WTC11 (cell line): ENCODE data around the gene CCDC137. TPM values are rescaled to one million over a fixed set of nuclear protein-coding genes. Genes with fewer than 3 reads are reported as not detected.

Experiments used
- ATAC-seq: fragments of 200-7000 bp; cut with Tn5 transposase; 2 replicates; pipeline ENCODE4 v1.10.0; 2021; ENCODE audit warnings: mild to moderate bottlenecking, moderate library complexity
- CTCF ChIA-PET: fragments of 300-600 bp; sonication (Branson Sonifier 250); formaldehyde crosslinking; loops from one replicate; lab custom pipeline; 2021; ENCODE audit warnings: antibody characterized with exemption; lab: Charles Lee
- POLR2A ChIA-PET: fragments of 350-600 bp; sonication (Branson Sonifier 250); formaldehyde crosslinking; loops from one replicate; lab custom pipeline; 2021; ENCODE audit warnings: antibody characterized with exemption; lab: Charles Lee
- DNase-seq: peaks from one replicate; pipeline ENCODE4 v3.0.0; 2021; ENCODE audit warnings: low spot score
- H3K27ac Mint-ChIP-seq: 2 replicates; pipeline ENCODE4 v1.8.0; 2021; ENCODE audit warnings: mixed read lengths
- H3K27me3 Mint-ChIP-seq: 2 replicates; pipeline ENCODE4 v1.8.0; 2021; ENCODE audit warnings: low read depth, mild to moderate bottlenecking, moderate library complexity, mixed read lengths
- H3K36me3 Mint-ChIP-seq: 2 replicates; pipeline ENCODE4 v1.8.0; 2021; ENCODE audit warnings: mixed read lengths
- H3K4me1 Mint-ChIP-seq: 2 replicates; pipeline ENCODE4 v1.8.0; 2022; ENCODE audit warnings: mixed read lengths
- H3K4me3 Mint-ChIP-seq: 2 replicates; pipeline ENCODE4 v1.8.0; 2021; ENCODE audit warnings: mild to moderate bottlenecking, moderate library complexity, mixed read lengths
- H3K9me3 Mint-ChIP-seq: 2 replicates; pipeline ENCODE4 v1.8.0; 2021; ENCODE audit warnings: mixed read lengths
- AFF4 ChIP-seq: sonication (generic); formaldehyde crosslinking; IDR thresholded peaks from 2 replicates; pipeline ENCODE4 v1.8.1; 2023; ENCODE audit warnings: mild to moderate bottlenecking, missing genetic modification reagents, borderline replicate concordance
- ATF3 ChIP-seq: sonication (generic); formaldehyde crosslinking; conservative IDR thresholded peaks from 2 replicates; pipeline ENCODE4 v1.8.1; 2022; ENCODE audit warnings: mild to moderate bottlenecking, missing genetic modification reagents
- CREB1 ChIP-seq: sonication (generic); formaldehyde crosslinking; IDR thresholded peaks from 2 replicates; pipeline ENCODE4 v1.8.0; 2023; ENCODE audit warnings: mild to moderate bottlenecking, missing genetic modification reagents
- E2F5 ChIP-seq: sonication (generic); formaldehyde crosslinking; IDR thresholded peaks from 2 replicates; pipeline ENCODE4 v1.8.1; 2022; ENCODE audit warnings: mild to moderate bottlenecking, moderate library complexity, missing genetic modification reagents
- ELF4 ChIP-seq: sonication (generic); formaldehyde crosslinking; IDR thresholded peaks from 2 replicates; pipeline ENCODE4 v1.8.1; 2022; ENCODE audit warnings: low read depth, mild to moderate bottlenecking, moderate library complexity, missing genetic modification reagents
- FOXP1 ChIP-seq: sonication (generic); formaldehyde crosslinking; IDR thresholded peaks from 2 replicates; pipeline ENCODE4 v1.8.0; 2022; ENCODE audit warnings: missing genetic modification reagents, mild to moderate bottlenecking, moderate library complexity, borderline replicate concordance
- JUN ChIP-seq: sonication (generic); formaldehyde crosslinking; IDR thresholded peaks from 2 replicates; pipeline ENCODE4 v1.8.0; 2023; ENCODE audit warnings: mild to moderate bottlenecking, missing genetic modification reagents
- KAT7 ChIP-seq: sonication (generic); formaldehyde crosslinking; IDR thresholded peaks from 2 replicates; pipeline ENCODE4 v1.8.1; 2023; ENCODE audit warnings: missing genetic modification reagents, mild to moderate bottlenecking, borderline replicate concordance
- MYBL2 ChIP-seq: sonication (generic); formaldehyde crosslinking; IDR thresholded peaks from 2 replicates; pipeline ENCODE4 v1.8.1; 2023; ENCODE audit warnings: mild to moderate bottlenecking, moderate library complexity, missing genetic modification reagents
- NR2C2 ChIP-seq: sonication (generic); formaldehyde crosslinking; IDR thresholded peaks from 2 replicates; pipeline ENCODE4 v1.8.0; 2022; ENCODE audit warnings: mild to moderate bottlenecking, missing genetic modification reagents
- OVOL2 ChIP-seq: fragments of 250-450 bp; sonication (Bioruptor Pico); IDR thresholded peaks from 2 replicates; pipeline ENCODE4 v1.9.0; 2021; ENCODE audit warnings: mild to moderate bottlenecking, borderline replicate concordance
- RELA ChIP-seq: sonication (generic); formaldehyde crosslinking; IDR thresholded peaks from 2 replicates; pipeline ENCODE4 v1.8.1; 2022; ENCODE audit warnings: missing genetic modification reagents, mild to moderate bottlenecking, borderline replicate concordance
- SOX15 ChIP-seq: fragments of 250-450 bp; sonication (Bioruptor Pico); IDR thresholded peaks from 2 replicates; pipeline ENCODE4 v1.9.0; 2021; ENCODE audit warnings: mild to moderate bottlenecking
- STAT6 ChIP-seq: sonication (generic); formaldehyde crosslinking; conservative IDR thresholded peaks from 2 replicates; pipeline ENCODE4 v1.8.1; 2023; ENCODE audit warnings: mild to moderate bottlenecking, low read depth, missing genetic modification reagents, moderate library complexity
- TEAD1 ChIP-seq: sonication (generic); formaldehyde crosslinking; IDR thresholded peaks from 2 replicates; pipeline ENCODE4 v1.8.0; 2022; ENCODE audit warnings: mild to moderate bottlenecking, missing genetic modification reagents
- ZBTB43 ChIP-seq: sonication (generic); formaldehyde crosslinking; IDR thresholded peaks from 2 replicates; pipeline ENCODE4 v1.8.1; 2023; ENCODE audit warnings: mild to moderate bottlenecking, missing genetic modification reagents
- ZMAT4 ChIP-seq: fragments of 250-450 bp; sonication (Bioruptor Pico); IDR thresholded peaks from 2 replicates; pipeline ENCODE4 v1.9.0; 2021; ENCODE audit warnings: mild to moderate bottlenecking
- ZNF317 ChIP-seq: sonication (generic); formaldehyde crosslinking; IDR thresholded peaks from 2 replicates; pipeline ENCODE4 v1.8.1; 2023; ENCODE audit warnings: low read depth, mild to moderate bottlenecking, moderate library complexity, missing genetic modification reagents, borderline replicate concordance
- ZNF512 ChIP-seq: sonication (generic); formaldehyde crosslinking; IDR thresholded peaks from 2 replicates; pipeline ENCODE4 v1.8.1; 2022; ENCODE audit warnings: missing genetic modification reagents, borderline replicate concordance
- total RNA-seq: library from RNA; stranded (reverse); gene quantifications from 3 replicates; pipeline ENCODE4 v1.2.3, GENCODE V29; 2021

CCDC137 gene
- total RNA-seq, 1 experiment from 2014 or later: 36.8 TPM

- TF ChIP-seq ZBTB43 (CRISPR knock-in tag) (peak; percentile 97), TEAD1 (CRISPR knock-in tag) (peak; percentile 82; the same call in 1 of the 2 replicates), KAT7 (peak; percentile 80; the same call in 1 of the 2 replicates), ZNF317 (CRISPR knock-in tag) (no peak; the same call in 1 of the 2 replicates), E2F5 (CRISPR knock-in tag) (no peak; the same call in 1 of the 2 replicates), ELF4 (no peak), RELA (CRISPR knock-in tag) (no peak), ATF3 (CRISPR knock-in tag) (no peak), AFF4 (CRISPR knock-in tag) (no peak), MYBL2 (peak; percentile 88; the same call in 1 of the 2 replicates), NR2C2 (CRISPR knock-in tag) (peak; percentile 53; the same call in 1 of the 2 replicates), JUN (CRISPR knock-in tag) (no peak; the same call in 1 of the 2 replicates)
Observed at GRCh38 chr17:81666342-81667191, at the start of gene CCDC137, which contains the start of gene OXLD1 (continued).

GRCh38 chr17:81616877-81617276 lies 49.7 kb upstream of the CCDC137 start:
- Mint-ChIP-seq H3K9me3 (peaks cover 10% of the 10 kb centered on the region), H3K4me1 (no peaks in the 10 kb centered on the region), H3K27me3 (no peaks in the 10 kb centered on the region), H3K27ac (no peak overlapping the region), H3K4me3 (no peak overlapping the region), H3K36me3 (peaks cover 79% of the 10 kb centered on the region)
- DNase-seq: no peak
- ATAC-seq: no peak
- POLR2A ChIA-PET: no interaction called here
- CTCF ChIA-PET: no interaction called here
- TF ChIP-seq CREB1 (CRISPR knock-in tag) (no peak), FOXP1 (CRISPR knock-in tag) (no peak), OVOL2 (CRISPR knock-in tag) (no peak), SOX15 (CRISPR knock-in tag) (no peak), ZMAT4 (no peak), STAT6 (no peak), ZNF512 (CRISPR knock-in tag) (no peak), ZNF317 (CRISPR knock-in tag) (no peak), AFF4 (CRISPR knock-in tag) (no peak)
